ENCODE results near the gene TLX2.

Gene TLX2

GRCh38 chr2:74507926-74508520, 6.2 kb upstream of the TLX2 start:
- Histone ChIP-seq H3K4me3 (peak overlapping the region; percentile 58 to 90 (median 67)), H3K27ac (peak overlapping the region in 20 of 21 experiments; percentile 89 to 100 (median 98))

GRCh38 chr2:74510272-74510671, 4.0 kb upstream of the TLX2 start:
- Histone ChIP-seq H3K27ac (no peak overlapping the region), H3K4me3 (no peak overlapping the region)

- Histone ChIP-seq H3K4me3 (no peak overlapping the region), H3K27ac (no peak overlapping the region)
These were observed 2.9 kb upstream of the TLX2 start for GRCh38 chr2:74511104-74511989.

GRCh38 chr2:74512744-74513604, 1.3 kb upstream of the TLX2 start:
- H3K4me3 ChIP-seq: no peak overlapping the region
- H3K27ac ChIP-seq: no peak overlapping the region

- H3K4me3 ChIP-seq: peak overlapping the region in 2 of 7 experiments; percentile 4 to 5
- H3K27ac ChIP-seq: no peak overlapping the region
These were observed 464 bp upstream of the TLX2 start for GRCh38 chr2:74513605-74514367.

- Histone ChIP-seq H3K27ac (no peak overlapping the region), H3K4me3 (peak overlapping the region; percentile 3 to 31 (median 23))
These were observed 1.2 kb downstream of the TLX2 start for GRCh38 chr2:74515271-74515980.

- Histone ChIP-seq H3K4me3 (peak overlapping the region; percentile 3 to 31 (median 23)), H3K27ac (no peak overlapping the region)
These were observed 1.9 kb downstream of the TLX2 start for GRCh38 chr2:74515981-74516633.

GRCh38 chr2:74516650-74517049, 2.4 kb downstream of the TLX2 start:
- peak overlapping the region in 3 of 7 experiments; percentile 23 to 31 (median 31) for H3K4me3 ChIP-seq
- no peak overlapping the region for H3K27ac ChIP-seq

- no peak overlapping the region for H3K27ac ChIP-seq
- no peak overlapping the region for H3K4me3 ChIP-seq
These were observed 8.3 kb downstream of the TLX2 start for GRCh38 chr2:74522516-74522915.

GRCh38 chr2:74524005-74524404, 9.8 kb downstream of the TLX2 start:
- no peak overlapping the region for H3K27ac ChIP-seq
- no peak overlapping the region for H3K4me3 ChIP-seq

GRCh38 chr2:74524955-74525716, 10.9 kb downstream of the TLX2 start:
- Histone ChIP-seq H3K27ac (no peak overlapping the region), H3K4me3 (no peak overlapping the region)

- Histone ChIP-seq H3K27ac (peak within 1 kb of the TSS in 1 of 21 experiments; percentile 34), H3K4me3 (no peak within 1 kb of the TSS)
These were observed 11.7 kb downstream of the TLX2 start, which contains the start of gene DQX1 for GRCh38 chr2:74525717-74526648. DQX1 (minus strand) TSS chr2:74526231; CDS start chr2:74525729, 502 bp downstream.

- Histone ChIP-seq H3K4me3 (no peak overlapping the region), H3K27ac (no peak overlapping the region)
These were observed 12.5 kb downstream of the TLX2 start for GRCh38 chr2:74526649-74527230.

- Histone ChIP-seq H3K4me3 (no peak overlapping the region), H3K27ac (no peak overlapping the region)
These were observed 13.5 kb downstream of the TLX2 start for GRCh38 chr2:74527741-74528140.

GRCh38 chr2:74528600-74529356, 14.5 kb downstream of the TLX2 start:
- H3K27ac ChIP-seq: peak overlapping the region; percentile 77 to 98 (median 94)
- peak overlapping the region; percentile 91 to 96 (median 94) for H3K4me3 ChIP-seq
